Hepatic stellate cell (primary cell): ENCODE data around the gene C2CD4C.
"Not testable (repeated sequence)": the region's sequence is repeated elsewhere in the genome, so short reads cannot be mapped to it uniquely, and the experiment has no call there.

Experiments used
- DNase-seq: peaks from one replicate; pipeline ENCODE4 v3.0.0; 2011; ENCODE audit warnings: low spot score

Gene C2CD4C

GRCh38 chr19:364496-365287, 44.3 kb downstream of the C2CD4C start:
- DNase-seq, result no peak

- no peak for DNase-seq
Measured at GRCh38 chr19:362683-363082, 46.3 kb downstream of the C2CD4C start.

GRCh38 chr19:362154-362553, 46.8 kb downstream of the C2CD4C start:
- no peak for DNase-seq

- DNase-seq, result no peak
Measured at GRCh38 chr19:359653-359925, 49.4 kb downstream of the C2CD4C start.

- DNase-seq, result not testable (repeated sequence)
Measured at GRCh38 chr19:355536-355935, 53.4 kb downstream of the C2CD4C start.
